Gastroesophageal sphincter (tissue), 3 donors: Measurements from ENCODE around the gene TBX6.

ENCODE experiments used
- CTCF ChIP-seq, 4 experiments: fragments of 200-600 bp in 2 of 4; fragments of 450-650 bp in 2 of 4; sonication (generic) in 1 of 4; IDR thresholded peaks; one replicate each; pipeline ENCODE4 v1.5.1; 2017 to 2019; ENCODE audit warnings: antibody characterized with exemption in 4 of 4, mild to moderate bottlenecking in 2 of 4, moderate library complexity in 2 of 4
- EP300 ChIP-seq: sonication (generic); formaldehyde crosslinking; IDR thresholded peaks from one replicate; pipeline ENCODE4 v1.6.1; 2017; ENCODE audit warnings: antibody characterized with exemption, mild to moderate bottlenecking
- POLR2A ChIP-seq, 2 donors: fragments of 450-650 bp; IDR thresholded peaks; one replicate each; pipeline ENCODE4 v1.6.1; 2017; ENCODE audit warnings: antibody characterized with exemption in 2 of 2, mild to moderate bottlenecking in 2 of 2, moderate library complexity in 1 of 2
- POLR2AphosphoS5 ChIP-seq: sonication (generic); formaldehyde crosslinking; IDR thresholded peaks from one replicate; pipeline ENCODE4 v1.6.1; 2017; ENCODE audit warnings: antibody characterized with exemption

GRCh38 chr16:30085820-30086219 lies 5.9 kb downstream of the TBX6 start:
- TF ChIP-seq CTCF (IDR thresholded peaks at IDR 0.05) = no peak
- no peak for TF ChIP-seq POLR2A (IDR thresholded peaks at IDR 0.05)
- TF ChIP-seq POLR2AphosphoS5 = no peak
- TF ChIP-seq EP300 = no peak
